NCI-H748 treated with DMSO at 0.1 percent for 48 hours (cell line): ENCODE measurements around the gene INTU.
"Not testable (repeated sequence)": the region's sequence is repeated elsewhere in the genome, so short reads cannot be mapped to it uniquely, and the experiment has no call there.

Experiments used
- DNase-seq: peaks from one replicate; lab custom pipeline; 2025; lab: John Stamatoyannopoulos, UW

Gene INTU

GRCh38 chr4:127643791-127644190, 11.0 kb downstream of the INTU start:
- no peak for DNase-seq

DNA sequence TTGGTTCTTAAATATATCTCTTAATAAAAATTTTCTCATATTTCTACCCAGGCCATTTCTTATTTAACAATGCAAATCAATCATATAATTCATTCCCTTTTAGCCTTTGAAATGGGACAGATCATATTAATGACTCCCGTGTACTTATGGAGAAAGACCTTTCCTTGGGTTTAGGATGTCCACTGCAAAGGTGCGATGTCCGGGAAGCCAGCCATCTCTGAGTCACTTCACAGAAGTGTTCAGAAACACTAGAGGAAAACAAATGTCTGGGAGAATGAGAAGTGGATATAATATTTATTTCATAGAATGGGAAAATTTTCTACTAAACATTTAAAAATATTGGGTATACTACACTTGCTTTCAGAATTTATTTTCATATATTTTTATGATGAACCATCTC, 15.3 kb downstream of the INTU start:
- DNase-seq: no peak

GRCh38 chr4:127655590-127655989, 22.8 kb downstream of the INTU start:
- not testable (repeated sequence) for DNase-seq

- no peak for DNase-seq
Measured at GRCh38 chr4:127656047-127656680, 23.4 kb downstream of the INTU start.

- DNase-seq: no peak
Measured at GRCh38 chr4:127660284-127660885, 27.6 kb downstream of the INTU start.

DNA sequence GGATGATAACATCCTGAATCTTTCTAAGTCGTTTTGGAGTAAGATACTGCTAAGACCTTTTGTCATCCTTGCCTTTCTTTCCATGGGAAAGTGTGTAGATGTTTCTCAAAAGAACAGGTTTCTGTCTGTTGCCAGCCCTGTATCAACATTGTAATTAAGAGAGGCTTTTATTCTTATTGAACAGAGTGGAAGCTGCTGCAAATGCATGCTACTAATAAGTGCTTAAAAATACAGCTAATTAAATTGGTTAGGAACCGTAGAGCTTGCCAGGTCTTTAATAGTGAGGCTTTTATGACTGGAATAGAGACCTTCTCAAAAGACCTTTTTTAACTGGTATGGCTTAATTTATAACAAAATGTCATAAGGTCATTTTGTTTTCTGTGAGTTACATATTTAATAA, 34.4 kb downstream of the INTU start:
- no peak for DNase-seq

- DNase-seq: no peak
Measured at GRCh38 chr4:127667772-127668171, 35.0 kb downstream of the INTU start.

GRCh38 chr4:127668770-127669169, 36.0 kb downstream of the INTU start:
- DNase-seq: no peak

- no peak for DNase-seq
Measured at GRCh38 chr4:127669691-127670090, 36.9 kb downstream of the INTU start.

DNA sequence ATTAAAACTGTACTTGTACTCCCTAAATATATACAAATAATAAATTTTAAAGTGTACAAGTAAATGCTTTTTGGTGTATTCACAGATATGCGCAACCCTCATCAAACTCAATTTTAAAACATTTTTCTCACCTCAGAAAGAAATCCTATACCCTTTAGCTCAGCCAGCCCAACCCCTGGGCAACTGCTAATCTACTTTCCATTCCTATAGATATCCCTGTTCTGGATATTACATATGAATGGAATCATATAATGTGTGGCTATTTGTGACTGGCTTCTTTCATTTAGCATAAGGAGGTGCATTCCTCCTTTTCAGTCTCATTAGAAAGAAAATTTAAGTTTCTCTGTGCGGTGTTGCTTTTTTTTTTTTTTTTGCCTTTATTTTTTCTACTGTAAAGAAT, 39.4 kb downstream of the INTU start:
- DNase-seq: no peak

DNA sequence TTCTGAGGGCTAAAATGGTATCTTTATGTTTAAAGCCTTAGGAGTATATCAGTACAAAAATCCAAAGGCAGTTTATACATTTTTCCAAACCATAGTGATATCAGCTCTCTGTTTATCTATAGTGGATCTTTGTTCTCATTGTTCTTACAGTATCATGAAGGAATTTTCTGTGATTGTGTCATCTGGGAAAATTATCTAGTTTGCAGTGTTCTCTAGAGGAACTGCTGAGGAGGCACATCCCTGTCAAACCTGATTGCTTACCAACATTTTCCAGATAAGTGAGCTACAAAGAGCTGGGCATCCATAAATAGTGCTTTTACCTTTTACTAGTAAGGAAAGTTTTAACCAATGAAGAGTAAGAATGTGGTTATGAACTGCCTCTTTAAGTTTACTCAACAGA, 52.5 kb downstream of the INTU start:
- no peak for DNase-seq

GRCh38 chr4:127686658-127687057, 53.9 kb downstream of the INTU start:
- DNase-seq: no peak

DNA sequence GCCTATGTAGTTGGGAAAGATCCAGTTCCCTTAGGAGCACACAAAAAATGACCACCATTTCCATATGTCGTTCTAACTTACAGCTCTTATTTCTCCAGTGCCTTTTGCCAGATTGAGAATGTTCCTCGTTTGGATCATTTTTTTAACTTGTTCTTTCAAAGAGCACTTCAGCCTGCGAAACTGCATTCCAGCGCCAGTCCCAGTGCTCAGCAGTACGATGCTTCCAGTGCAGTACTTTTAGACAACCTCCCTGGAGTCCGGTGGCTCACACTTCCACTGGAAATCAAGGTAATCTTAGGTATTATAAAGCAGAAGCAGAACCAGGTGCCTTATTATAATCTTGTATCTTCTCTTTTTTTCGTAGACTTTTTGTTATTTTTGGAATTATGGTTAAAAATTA, 54.8 kb downstream of the INTU start:
- no peak for DNase-seq

DNA sequence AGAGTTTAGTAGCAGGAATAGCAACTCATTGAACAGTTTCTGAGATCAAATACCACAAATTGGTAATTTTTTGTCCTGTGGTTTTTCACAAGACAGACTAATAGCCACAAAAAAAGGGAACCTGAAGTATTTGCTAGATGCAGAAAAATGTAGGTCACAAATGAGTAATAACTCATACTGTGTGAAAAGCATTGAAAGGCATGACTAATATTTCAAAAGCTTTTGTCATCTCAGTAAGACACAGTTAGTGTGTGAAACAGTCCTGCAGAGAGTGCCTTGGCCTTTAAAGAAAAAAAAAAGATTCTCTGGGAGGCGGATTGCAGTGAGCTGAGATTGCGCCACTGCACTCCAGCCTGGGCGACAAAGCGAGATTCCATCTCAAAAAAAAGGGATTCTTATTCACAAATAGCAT, 66.0 kb downstream of the INTU start:
- no peak for DNase-seq

GRCh38 chr4:127708985-127709384, 76.2 kb downstream of the INTU start:
- DNase-seq: no peak

GRCh38 chr4:127709456-127709855, 76.7 kb downstream of the INTU start:
- no peak for DNase-seq

- DNase-seq: no peak
Measured at GRCh38 chr4:127730142-127730913, 97.6 kb downstream of the INTU start, which contains the start of gene SLC25A31. Gene SLC25A31 (plus strand): TSS chr4:127730400. CDS start chr4:127730546, 146 bp downstream.

GRCh38 chr4:127731406-127731805, 98.6 kb downstream of the INTU start:
- no peak for DNase-seq

- no peak for DNase-seq
Measured at GRCh38 chr4:127732623-127733328, 100.0 kb downstream of the INTU start.

- no peak for DNase-seq
Measured at GRCh38 chr4:127734976-127735375, 102.2 kb downstream of the INTU start.

- DNase-seq: no peak
Measured at GRCh38 chr4:127737295-127737694, 104.5 kb downstream of the INTU start.

DNA sequence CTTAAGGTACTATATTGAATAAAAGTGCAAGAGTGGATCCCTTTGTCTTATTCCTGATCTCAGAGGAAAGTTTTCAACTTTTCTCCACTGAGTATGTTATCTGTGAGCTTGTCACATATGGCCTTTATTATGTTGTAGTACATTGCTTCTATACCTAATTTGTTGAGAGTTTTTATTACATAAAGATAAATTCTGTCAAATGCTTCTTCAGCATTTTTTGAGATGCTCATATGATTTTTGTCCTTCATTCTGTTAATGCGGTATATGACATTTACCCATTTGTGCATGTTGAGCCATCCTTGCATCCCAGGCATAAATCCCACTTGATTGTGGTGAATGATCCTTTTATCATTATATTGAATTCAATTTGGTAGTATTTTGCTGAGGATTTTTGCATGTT, 108.5 kb downstream of the INTU start:
- DNase-seq: no peak

- DNase-seq: no peak
Measured at GRCh38 chr4:127747883-127748282, 115.1 kb downstream of the INTU start.
